Measurements from ENCODE around the gene PRDM15. TPM values are rescaled to one million over a fixed set of nuclear protein-coding genes. Genes with fewer than 3 reads are reported as not detected.

The PRDM15 gene
- total RNA-seq, 1 donor from 2014 or later = 20.5 TPM

GRCh38 chr21:41805643-41806042 lies 73.5 kb downstream of the PRDM15 start:
- Histone ChIP-seq H3K4me1 (peaks cover 0 to 7% of the 10 kb centered on the region in 2 donors), H3K27me3 (no peaks in the 10 kb centered on the region), H3K4me3 (no peak overlapping the region), H3K27ac (no peak overlapping the region), H3K36me3 (peaks cover 16 to 21% of the 10 kb centered on the region in 2 donors), H3K9me3 (no peaks in the 10 kb centered on the region)
- TF ChIP-seq CTCF (IDR thresholded peaks at IDR 0.05) = no peak
- intact Hi-C loops (cut with DNase I) = no loop called here
- no peak for DNase-seq (ENCODE audit: low spot score in 2 of 2)

GRCh38 chr21:41805038-41805437 lies 74.1 kb downstream of the PRDM15 start:
- no peak for TF ChIP-seq CTCF (IDR thresholded peaks at IDR 0.05)
- H3K4me3 ChIP-seq = no peak overlapping the region
- no peak overlapping the region for H3K27ac ChIP-seq
- H3K27me3 ChIP-seq = no peaks in the 10 kb centered on the region
- no peaks in the 10 kb centered on the region for H3K9me3 ChIP-seq
- H3K36me3 ChIP-seq = peaks cover 18 to 19% of the 10 kb centered on the region in 2 donors
- intact Hi-C loops (cut with DNase I) = no loop called here
- peaks cover 0 to 7% of the 10 kb centered on the region in 2 donors for H3K4me1 ChIP-seq
- DNase-seq (ENCODE audit: low spot score in 2 of 2) = no peak

- TF ChIP-seq CTCF (IDR thresholded peaks at IDR 0.05) = no peak
- Histone ChIP-seq H3K9me3 (no peaks in the 10 kb centered on the region), H3K27me3 (no peaks in the 10 kb centered on the region), H3K4me1 (peaks cover 0 to 7% of the 10 kb centered on the region in 2 donors), H3K4me3 (no peak overlapping the region), H3K36me3 (peaks cover 12 to 18% of the 10 kb centered on the region in 2 donors), H3K27ac (no peak overlapping the region)
- intact Hi-C loops (cut with DNase I) = no loop called here
- DNase-seq (ENCODE audit: low spot score in 2 of 2) = no peak
Observed at GRCh38 chr21:41804381-41804780, 74.8 kb downstream of the PRDM15 start.

- intact Hi-C loops (cut with DNase I) = no loop called here
- H3K4me3 ChIP-seq = no peak overlapping the region
Observed at GRCh38 chr21:41803316-41803715, 75.8 kb downstream of the PRDM15 start.

GRCh38 chr21:41802684-41803083 lies 76.5 kb downstream of the PRDM15 start:
- Histone ChIP-seq H3K4me3 (peak overlapping the region in 1 of 2 donors; percentile 20), H3K36me3 (peaks cover 10 to 20% of the 10 kb centered on the region in 2 donors), H3K27ac (peak overlapping the region in 1 of 2 donors; percentile 4), H3K4me1 (peaks cover 0 to 7% of the 10 kb centered on the region in 2 donors), H3K9me3 (no peaks in the 10 kb centered on the region), H3K27me3 (no peaks in the 10 kb centered on the region)
- DNase-seq (ENCODE audit: low spot score in 2 of 2) = peak in 1 of 2 donors; percentile 79
- TF ChIP-seq CTCF (IDR thresholded peaks at IDR 0.05) = no peak
- intact Hi-C loops (cut with DNase I) = no loop called here

More at GRCh38 chr21:41803316-41803715, 75.8 kb downstream of the PRDM15 start:
- Histone ChIP-seq H3K27ac (no peak overlapping the region), H3K36me3 (peaks cover 10 to 18% of the 10 kb centered on the region in 2 donors), H3K9me3 (no peaks in the 10 kb centered on the region), H3K4me1 (peaks cover 0 to 7% of the 10 kb centered on the region in 2 donors), H3K27me3 (no peaks in the 10 kb centered on the region)
- DNase-seq (ENCODE audit: low spot score in 2 of 2) = no peak
- no peak for TF ChIP-seq CTCF (IDR thresholded peaks at IDR 0.05)

- Histone ChIP-seq H3K27me3 (no peaks in the 10 kb centered on the region), H3K9me3 (no peaks in the 10 kb centered on the region), H3K4me3 (peak overlapping the region in 1 of 2 donors; percentile 20), H3K27ac (peak overlapping the region in 1 of 2 donors; percentile 4), H3K36me3 (peaks cover 10 to 20% of the 10 kb centered on the region in 2 donors), H3K4me1 (peaks cover 0 to 7% of the 10 kb centered on the region in 2 donors)
- TF ChIP-seq CTCF (IDR thresholded peaks at IDR 0.05) = no peak
- intact Hi-C loops (cut with DNase I) = no loop called here
- DNase-seq (ENCODE audit: low spot score in 2 of 2) = no peak
Observed at GRCh38 chr21:41802198-41802584, 77.0 kb downstream of the PRDM15 start.

Measured in ascending aorta (tissue), 2 donors.